Amniotic epithelial cell (primary cell): ENCODE data around the gene CCDC88C.
"Not testable (repeated sequence)": the region's sequence is repeated elsewhere in the genome, so short reads cannot be mapped to it uniquely, and the experiment has no call there.

Source experiments
- DNase-seq: peaks from one replicate; pipeline ENCODE4 v3.0.0-alpha.2; 2010; ENCODE audit warnings: low read depth

The CCDC88C gene

GRCh38 chr14:91417120-91417982 lies at the start of gene CCDC88C:
Gene CCDC88C, minus strand, starts transcription at chr14:91417820. Its CDS starts 130 bp downstream, at chr14:91417690.
- no peak for DNase-seq

- DNase-seq, result no peak
Observed at GRCh38 chr14:91466192-91466591, 48.6 kb upstream of the CCDC88C start.

GRCh38 chr14:91464615-91465205 lies 47.1 kb upstream of the CCDC88C start:
- no peak for DNase-seq

GRCh38 chr14:91458612-91459011 lies 41.0 kb upstream of the CCDC88C start:
- DNase-seq, result no peak

- no peak for DNase-seq
Observed at GRCh38 chr14:91456283-91456682, 38.7 kb upstream of the CCDC88C start.

- DNase-seq, result no peak
Observed at GRCh38 chr14:91454580-91454979, 37.0 kb upstream of the CCDC88C start.

- DNase-seq, result no peak
Observed at GRCh38 chr14:91454155-91454554, 36.5 kb upstream of the CCDC88C start.

- no peak for DNase-seq
Observed at GRCh38 chr14:91453744-91454143, 36.1 kb upstream of the CCDC88C start.

GRCh38 chr14:91444335-91445020 lies 26.9 kb upstream of the CCDC88C start:
- no peak for DNase-seq

GRCh38 chr14:91439345-91439744 lies 21.7 kb upstream of the CCDC88C start:
- DNase-seq, result no peak

- no peak for DNase-seq
Observed at GRCh38 chr14:91438845-91439244, 21.2 kb upstream of the CCDC88C start.

GRCh38 chr14:91436266-91436665 lies 18.6 kb upstream of the CCDC88C start:
- DNase-seq, result not testable (repeated sequence)

GRCh38 chr14:91429385-91429784 lies 11.8 kb upstream of the CCDC88C start:
- no peak for DNase-seq

GRCh38 chr14:91428931-91429330 lies 11.3 kb upstream of the CCDC88C start:
- DNase-seq, result not testable (repeated sequence)

- not testable (repeated sequence) for DNase-seq
Observed at GRCh38 chr14:91425531-91425944, 7.9 kb upstream of the CCDC88C start.

- DNase-seq, result no peak
Observed at GRCh38 chr14:91424813-91425530, 7.4 kb upstream of the CCDC88C start.

- DNase-seq, result no peak
Observed at GRCh38 chr14:91420686-91421085, 3.1 kb upstream of the CCDC88C start.

- no peak for DNase-seq
Observed at GRCh38 chr14:91419451-91419850, 1.8 kb upstream of the CCDC88C start.

- DNase-seq, result no peak
Observed at GRCh38 chr14:91419044-91419397, 1.4 kb upstream of the CCDC88C start.

- peak; percentile 13 for DNase-seq
Observed at GRCh38 chr14:91418387-91419043, 895 bp upstream of the CCDC88C start.

- no peak for DNase-seq
Observed at GRCh38 chr14:91417983-91418386, 365 bp upstream of the CCDC88C start.

- DNase-seq, result no peak
Observed at GRCh38 chr14:91416744-91417119, 888 bp downstream of the CCDC88C start.
